Measurements from ENCODE around the gene CYBB.

The CYBB gene

DNA sequence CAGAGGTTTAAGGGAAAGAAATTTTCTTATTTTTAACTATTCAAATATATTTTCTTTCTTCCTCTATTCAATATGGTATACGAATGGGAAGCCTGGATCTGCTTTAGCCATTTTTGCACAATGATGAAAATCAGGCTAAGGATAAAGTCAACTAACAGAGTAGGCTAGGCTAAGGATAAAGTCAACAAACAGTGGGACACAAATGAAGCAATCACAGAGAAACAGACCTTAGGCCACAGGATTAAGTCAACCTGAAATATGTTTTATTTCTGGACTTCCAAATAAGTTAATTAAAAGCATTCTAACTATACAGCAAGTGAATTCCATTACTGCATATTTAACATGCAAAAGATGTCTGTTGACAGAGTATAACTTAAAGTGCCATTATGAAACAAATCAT, 50.5 kb downstream of the CYBB start:
- DNase-seq (ENCODE audit: extremely low read depth in 1 of 2, low read depth in 1 of 2) = no peak

DNA sequence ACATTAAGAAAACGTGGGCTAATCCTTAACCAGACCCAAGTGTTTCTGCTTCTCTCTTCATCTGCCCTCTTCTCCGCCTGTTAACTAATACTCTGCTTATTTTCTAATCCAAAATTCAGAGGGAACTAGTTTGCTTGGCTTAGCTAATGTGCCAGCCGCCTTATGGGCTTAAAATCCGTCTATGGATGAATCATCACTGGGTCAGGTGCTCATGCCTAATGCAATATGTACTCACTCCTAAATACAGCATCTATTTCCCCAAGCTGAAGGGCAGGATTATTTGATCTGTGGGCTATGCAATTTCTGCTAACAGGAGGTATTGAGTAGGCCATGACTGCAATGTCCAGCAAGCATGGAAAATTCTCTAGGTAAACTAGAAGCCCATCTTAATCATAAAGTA, 55.1 kb downstream of the CYBB start:
- DNase-seq (ENCODE audit: extremely low read depth in 1 of 2, low read depth in 1 of 2) = no peak

- no peak for DNase-seq (ENCODE audit: extremely low read depth in 1 of 2, low read depth in 1 of 2)
Observed at GRCh38 chrX:37840931-37841330, 61.1 kb downstream of the CYBB start.

DNA sequence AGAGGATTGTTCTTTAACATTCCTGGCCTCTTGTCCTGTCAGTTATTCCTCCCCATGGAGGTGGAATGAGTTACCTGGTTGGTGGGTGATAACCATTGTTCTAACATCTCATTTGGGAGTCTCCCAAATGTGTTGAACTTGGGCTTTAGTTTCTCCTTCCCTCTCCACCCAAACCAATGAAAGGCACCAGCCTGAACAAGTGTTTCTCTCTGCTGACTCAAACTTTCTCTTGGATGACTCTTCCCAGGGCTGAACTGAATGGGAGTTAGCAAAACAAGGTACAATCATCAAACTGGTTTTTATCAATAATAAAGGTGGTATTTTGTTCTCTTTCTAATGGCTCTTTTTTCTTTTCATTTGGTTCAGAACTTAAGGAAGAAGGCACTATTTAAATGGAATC, 64.8 kb downstream of the CYBB start:
- no peak for DNase-seq (ENCODE audit: extremely low read depth in 1 of 2, low read depth in 1 of 2)

GRCh38 chrX:37846141-37846540, 66.3 kb downstream of the CYBB start:
- DNase-seq (ENCODE audit: extremely low read depth in 1 of 2, low read depth in 1 of 2) = no peak

- DNase-seq (ENCODE audit: extremely low read depth in 1 of 2, low read depth in 1 of 2) = no peak
Observed at GRCh38 chrX:37846558-37846933, 66.7 kb downstream of the CYBB start.

- peak; percentile 36 to 65 for DNase-seq (ENCODE audit: extremely low read depth in 1 of 2, low read depth in 1 of 2)
Observed at GRCh38 chrX:37846934-37847732, 67.3 kb downstream of the CYBB start, which contains the start of gene DYNLT3. Gene DYNLT3, minus strand, starts transcription at chrX:37847571. Its CDS starts 61 bp downstream, at chrX:37847510.

DNA sequence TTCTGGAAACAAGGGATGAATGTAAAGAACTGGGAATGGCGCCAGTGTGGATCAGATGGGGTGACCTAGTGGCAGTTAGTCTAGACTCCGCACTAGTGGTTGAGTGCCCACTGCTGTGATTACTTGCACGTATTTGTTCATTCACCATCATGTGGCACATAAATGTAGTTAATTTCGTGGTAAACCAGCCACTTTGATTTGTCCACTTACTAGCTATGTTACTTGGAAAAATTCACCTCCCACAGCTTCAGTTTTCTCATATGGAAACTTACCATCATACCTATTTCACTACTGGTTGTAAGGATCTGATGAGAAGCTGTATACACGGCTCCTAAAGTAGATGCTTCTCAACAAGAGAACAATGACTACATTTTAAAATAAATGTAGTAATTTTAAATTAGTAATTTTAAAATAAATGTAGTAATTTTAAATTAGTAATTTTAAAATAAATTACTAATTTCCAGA, 67.9 kb downstream of the CYBB start:
- no peak for DNase-seq (ENCODE audit: extremely low read depth in 1 of 2, low read depth in 1 of 2)

DNA sequence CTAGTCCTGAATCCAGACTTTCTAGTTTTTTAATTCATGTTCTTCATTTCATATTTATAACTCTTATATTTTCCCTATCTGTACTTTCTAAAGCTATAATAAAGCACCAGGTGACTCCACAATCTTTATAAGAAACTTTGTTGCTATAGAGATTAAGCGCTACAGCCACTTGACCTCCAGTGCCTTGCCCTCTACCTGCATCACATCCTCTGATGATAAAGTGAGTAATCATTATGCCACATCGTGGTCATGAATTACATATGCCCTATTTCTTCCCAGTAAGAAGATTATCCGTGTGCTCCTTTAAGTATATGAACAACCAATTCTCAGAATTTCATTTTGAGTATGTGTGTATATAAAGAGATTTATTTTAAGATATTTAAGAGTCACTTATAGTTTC, 74.3 kb downstream of the CYBB start:
- DNase-seq (ENCODE audit: extremely low read depth in 1 of 2, low read depth in 1 of 2) = no peak

GRCh38 chrX:37854748-37855147, 74.9 kb downstream of the CYBB start:
- no peak for DNase-seq (ENCODE audit: extremely low read depth in 1 of 2, low read depth in 1 of 2)

DNA sequence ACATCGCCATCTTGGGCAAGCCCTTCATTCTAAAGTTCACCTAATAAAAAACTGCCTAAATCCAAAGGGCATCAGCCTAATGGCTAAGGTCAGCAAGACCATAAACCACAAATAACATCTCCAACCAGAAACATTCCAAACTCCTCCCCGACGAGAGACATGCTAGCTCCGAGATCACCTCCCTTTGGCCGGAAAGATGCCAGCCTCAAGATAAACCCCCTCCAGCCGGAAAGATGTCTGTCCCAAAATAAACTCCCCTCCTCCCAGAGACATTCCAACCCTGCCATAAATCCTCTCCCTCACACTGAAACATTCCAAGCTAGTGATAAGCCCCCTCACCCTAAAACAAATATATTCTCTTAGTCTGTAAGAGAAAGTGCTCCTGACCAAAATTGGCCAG, 80.9 kb downstream of the CYBB start:
- DNase-seq (ENCODE audit: extremely low read depth in 1 of 2, low read depth in 1 of 2) = no peak

GRCh38 chrX:37862851-37863250, 83.0 kb downstream of the CYBB start:
- no peak for DNase-seq (ENCODE audit: extremely low read depth in 1 of 2, low read depth in 1 of 2)
